ENCODE results near the gene FTCD.

FTCD gene

GRCh38 chr21:46120301-46121285 is 34.8 kb downstream of the FTCD start:
- DNase-seq = no peak

- DNase-seq = no peak
Observed at GRCh38 chr21:46119637-46120271, 35.6 kb downstream of the FTCD start.

GRCh38 chr21:46119144-46119636 is 36.2 kb downstream of the FTCD start:
- no peak for DNase-seq

- no peak for DNase-seq
Observed at GRCh38 chr21:46118316-46119143, 36.8 kb downstream of the FTCD start.

GRCh38 chr21:46117586-46118315 is 37.6 kb downstream of the FTCD start:
- DNase-seq = no peak

- DNase-seq = no peak
Observed at GRCh38 chr21:46116776-46117585, 38.4 kb downstream of the FTCD start.

- no peak for DNase-seq
Observed at GRCh38 chr21:46116189-46116775, 39.1 kb downstream of the FTCD start.

- DNase-seq = no peak
Observed at GRCh38 chr21:46115441-46116188, 39.8 kb downstream of the FTCD start.

- DNase-seq = no peak
Observed at GRCh38 chr21:46114963-46115362, 40.4 kb downstream of the FTCD start.

- DNase-seq = no peak
Observed at GRCh38 chr21:46113497-46114176, 41.7 kb downstream of the FTCD start.

GRCh38 chr21:46112725-46113215 is 42.6 kb downstream of the FTCD start:
- DNase-seq = no peak

- no peak for DNase-seq
Observed at GRCh38 chr21:46111857-46112724, 43.3 kb downstream of the FTCD start.

- DNase-seq = no peak
Observed at GRCh38 chr21:46111193-46111571, 44.2 kb downstream of the FTCD start.

GRCh38 chr21:46110499-46111192 is 44.7 kb downstream of the FTCD start:
- DNase-seq = no peak

- DNase-seq = no peak
Observed at GRCh38 chr21:46109313-46110221, 45.8 kb downstream of the FTCD start.

- DNase-seq = no peak
Observed at GRCh38 chr21:46108827-46109312, 46.5 kb downstream of the FTCD start.

All from stimulated activated naive CD4-positive, alpha-beta T cell (primary cell).